Activated T-helper 2 cell treated with anti-CD3 and anti-CD28 coated beads, Interferon-gamma antibody, Interleukin-2, Interleukin-4, amounts not matched to agents 10 μg/mL and 5 μg/mL and 100 μg/mL, durations not matched to agents 14 hours and 24 hours and 36 hours (primary cell): Measurements from ENCODE around the gene TBX19. TPM values are rescaled to one million over a fixed set of nuclear protein-coding genes. Genes with fewer than 3 reads are reported as not detected.
"Not testable (repeated sequence)": the region's sequence is repeated elsewhere in the genome, so short reads cannot be mapped to it uniquely, and the experiment has no call there.

ENCODE experiments used
- DNase-seq: peaks from one replicate; pipeline ENCODE4 v3.0.0; 2021; ENCODE audit warnings: low spot score
- H3K27ac Mint-ChIP-seq: one replicate; pipeline ENCODE4 v1.8.0; 2021; ENCODE audit warnings: mixed read lengths
- H3K27me3 Mint-ChIP-seq: one replicate; pipeline ENCODE4 v1.8.0; 2021; ENCODE audit warnings: low read depth, mixed read lengths
- H3K36me3 Mint-ChIP-seq: one replicate; pipeline ENCODE4 v1.8.0; 2021; ENCODE audit warnings: low read depth, mixed read lengths
- H3K4me1 Mint-ChIP-seq: one replicate; pipeline ENCODE4 v1.8.0; 2021; ENCODE audit warnings: low read depth, mixed read lengths
- H3K4me3 Mint-ChIP-seq: one replicate; pipeline ENCODE4 v1.8.0; 2021; ENCODE audit warnings: low read depth, mild to moderate bottlenecking, moderate library complexity, mixed read lengths
- H3K9me3 Mint-ChIP-seq: one replicate; pipeline ENCODE4 v1.8.0; 2021; ENCODE audit warnings: mixed read lengths
- intact Hi-C: fragments of 100-400 bp; cut with micrococcal nuclease; formaldehyde crosslinking; loops from one replicate; pipeline ENCODE4 v1.15.1; 2023
- total RNA-seq: library from RNA; stranded (reverse); gene quantifications from 2 replicates; pipeline ENCODE4 v1.2.3, GENCODE V29; 2022

Gene TBX19
- total RNA-seq, 1 donor from 2014 or later, result 6.5 TPM

GRCh38 chr1:168354335-168355269 lies 73.9 kb downstream of the TBX19 start:
- H3K27me3 Mint-ChIP-seq, H3K9me3 Mint-ChIP-seq, H3K27ac Mint-ChIP-seq: not testable (repeated sequence)

DNA sequence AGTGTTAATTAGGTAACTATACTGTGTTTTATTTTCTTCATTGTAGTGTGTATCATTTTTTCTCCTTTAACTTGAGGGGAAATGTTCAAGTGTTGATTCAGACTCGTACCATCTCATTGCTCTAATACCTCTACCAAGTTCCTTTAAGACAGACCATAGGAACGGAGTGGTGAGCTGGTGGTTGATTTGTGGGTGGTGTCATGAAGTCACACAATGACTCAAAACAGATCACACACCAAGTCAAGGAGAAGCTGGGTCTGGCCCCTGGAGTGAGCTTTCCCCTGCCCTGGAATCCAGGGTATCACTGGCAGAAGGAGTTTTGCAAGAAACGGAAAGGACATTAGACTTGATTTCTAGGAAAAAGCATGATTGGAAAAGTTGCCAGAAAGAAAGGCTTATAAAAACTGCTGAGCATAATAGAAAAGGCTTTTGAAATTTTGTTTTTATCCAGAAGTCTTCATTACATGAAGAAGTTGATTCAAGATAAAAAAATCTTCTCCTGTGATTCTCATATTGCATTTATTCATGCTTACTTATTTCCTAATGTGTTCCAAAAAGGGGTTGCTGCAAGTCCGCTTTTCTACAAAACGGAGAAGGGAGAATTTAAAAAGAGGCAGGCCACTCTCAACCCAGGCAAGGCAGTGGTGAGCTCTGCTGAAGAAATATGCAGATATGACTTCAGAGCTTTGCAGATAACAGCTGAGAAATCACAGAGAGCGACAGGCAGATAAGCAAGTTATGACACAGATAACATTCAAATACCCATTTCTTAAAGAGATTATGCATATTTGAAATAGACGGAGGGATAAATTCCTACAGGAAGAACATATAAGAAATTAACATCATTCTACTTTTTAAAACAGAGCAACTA lies 79.7 kb downstream of the TBX19 start:
- H3K9me3 Mint-ChIP-seq, result no peaks in the 10 kb centered on the region
- H3K36me3 Mint-ChIP-seq, result peaks cover 4% of the 10 kb centered on the region
- peaks cover 69% of the 10 kb centered on the region for H3K4me1 Mint-ChIP-seq
- DNase-seq, result peak; percentile 39
- H3K4me3 Mint-ChIP-seq, result peak overlapping the region; percentile 18
- intact Hi-C loops, result loop anchor here (1.0 to 10.0 kb wide), 9 partner anchors 62 to 1337 kb away; partner anchors contain the start of genes ATP1B1, BLZF1, F5 and NME7
- peak overlapping the region; percentile 92 for H3K27ac Mint-ChIP-seq
- no peaks in the 10 kb centered on the region for H3K27me3 Mint-ChIP-seq

More at GRCh38 chr1:168354335-168355269, 73.9 kb downstream of the TBX19 start:
- H3K4me3 Mint-ChIP-seq, intact Hi-C loops, H3K36me3 Mint-ChIP-seq, DNase-seq: not testable (repeated sequence)
- peaks cover 24% of the 10 kb centered on the region for H3K4me1 Mint-ChIP-seq

GRCh38 chr1:168361252-168361651 lies 80.6 kb downstream of the TBX19 start:
- Mint-ChIP-seq H3K36me3 (peaks cover 4% of the 10 kb centered on the region), H3K27me3 (no peaks in the 10 kb centered on the region), H3K4me3 (no peak overlapping the region), H3K27ac (peak overlapping the region; percentile 94), H3K9me3 (no peaks in the 10 kb centered on the region), H3K4me1 (peaks cover 68% of the 10 kb centered on the region)
- DNase-seq, result no peak
- intact Hi-C loops, result loop anchor here (2.0 to 10.0 kb wide), 8 partner anchors 61 to 1336 kb away; partner anchors contain the start of genes ATP1B1, BLZF1, F5 and NME7

- H3K4me3 Mint-ChIP-seq, result peak overlapping the region; percentile 69
- H3K36me3 Mint-ChIP-seq, result peaks cover 4% of the 10 kb centered on the region
- intact Hi-C loops, result loop anchor here (1.0 to 10.0 kb wide), 16 partner anchors 15 to 1334 kb away; partner anchors contain the start of genes ATP1B1, BLZF1, F5 and NME7
- H3K27ac Mint-ChIP-seq, result peak overlapping the region; percentile 94
- no peaks in the 10 kb centered on the region for H3K27me3 Mint-ChIP-seq
- H3K4me1 Mint-ChIP-seq, result peaks cover 64% of the 10 kb centered on the region
- peak; percentile 65 for DNase-seq
- H3K9me3 Mint-ChIP-seq, result no peaks in the 10 kb centered on the region
Measured at GRCh38 chr1:168362991-168363390, 82.3 kb downstream of the TBX19 start.

Other genes starting within 250 kb of the TBX19 start
- 1.3 and 2.4 TPM in 2 replicates for gene GPR161, start 143.9 kb upstream of the TBX19 start, total RNA-seq
- 59.9 and 63.4 TPM in 2 replicates for gene TIPRL, start 101.9 kb upstream of the TBX19 start, total RNA-seq
- 106 and 119 TPM in 2 replicates for gene SFT2D2, start 54.9 kb upstream of the TBX19 start, total RNA-seq